ENCODE results near the gene EIF4E1B.

GRCh38 chr5:176671890-176672747 lies 41.6 kb downstream of the EIF4E1B start:
- TF ChIP-seq POLR2A (IDR thresholded peaks at IDR 0.05; ENCODE audit: low read depth, low read length) (no peak), POLR2AphosphoS5 (IDR thresholded peaks at IDR 0.05; ENCODE audit: low read depth, low read length) (no peak), TAF1 (IDR thresholded peaks at IDR 0.05; ENCODE audit: borderline replicate concordance, low read depth, low read length) (no peak)

Measured in GM12892 (cell line).